HEK293T (cell line): ENCODE data around the gene PLD1.

ENCODE experiments used
- CTCF ChIA-PET: fragments of 350-600 bp; formaldehyde crosslinking; extraction: SDS; loops from one replicate; lab custom pipeline; 2021; ENCODE audit warnings: antibody characterized with exemption, inconsistent platforms; lab: Yijun Ruan, JAX
- POLR2A ChIA-PET: fragments of 350-600 bp; formaldehyde crosslinking; extraction: SDS; loops from one replicate; lab custom pipeline; 2020; ENCODE audit warnings: antibody characterized with exemption, inconsistent platforms; lab: Yijun Ruan, JAX
- DNase-seq: peaks from one replicate; pipeline ENCODE4 v3.0.0; 2012; ENCODE audit warnings: mixed read lengths; ENCODE audit errors: extremely low spot score
- FOXK2 ChIP-seq: fragments of 450-650 bp; IDR thresholded peaks from 2 replicates; pipeline ENCODE4 v1.6.1; 2016; ENCODE audit warnings: mild to moderate bottlenecking
- LEF1 ChIP-seq: fragments of 450-650 bp; IDR thresholded peaks from 2 replicates; pipeline ENCODE4 v1.6.1; 2017; ENCODE audit warnings: mild to moderate bottlenecking, borderline replicate concordance
- NFRKB ChIP-seq: fragments of 450-650 bp; IDR thresholded peaks from 2 replicates; pipeline ENCODE4 v1.6.1; 2016; ENCODE audit warnings: mild to moderate bottlenecking, moderate library complexity

Gene PLD1

DNA sequence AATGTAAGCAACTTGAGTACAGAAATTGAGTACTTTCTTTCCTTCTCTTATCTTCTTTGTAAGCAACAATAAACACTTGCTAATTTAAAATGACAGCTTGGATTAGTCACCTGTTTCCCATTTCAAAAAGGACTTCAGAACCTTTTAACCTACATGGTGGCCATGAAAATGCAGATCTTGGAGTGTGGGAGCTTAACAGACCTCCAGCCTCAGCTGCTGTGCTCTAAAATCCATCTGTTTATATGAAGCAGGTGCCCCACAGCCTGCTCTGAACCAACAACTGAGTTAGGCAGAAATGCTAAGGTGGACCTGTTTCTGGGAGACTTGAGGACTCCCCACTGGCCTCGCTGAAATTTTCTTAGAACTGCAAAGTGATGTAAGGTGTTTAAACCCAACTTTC is 259.0 kb downstream of the PLD1 start:
- CTCF ChIA-PET, result no interaction called here
- POLR2A ChIA-PET, result no interaction called here
- no peak for TF ChIP-seq NFRKB
- no peak for TF ChIP-seq FOXK2
- TF ChIP-seq LEF1, result no peak
- no peak for DNase-seq
